ENCODE measurements around the gene RNASE4.

- no peak for TF ChIP-seq EZH2 (IDR thresholded peaks at IDR 0.05; ENCODE audit: borderline replicate concordance, low read depth, low read length, poor library complexity, severe bottlenecking)
- TF ChIP-seq, protein P1, sequence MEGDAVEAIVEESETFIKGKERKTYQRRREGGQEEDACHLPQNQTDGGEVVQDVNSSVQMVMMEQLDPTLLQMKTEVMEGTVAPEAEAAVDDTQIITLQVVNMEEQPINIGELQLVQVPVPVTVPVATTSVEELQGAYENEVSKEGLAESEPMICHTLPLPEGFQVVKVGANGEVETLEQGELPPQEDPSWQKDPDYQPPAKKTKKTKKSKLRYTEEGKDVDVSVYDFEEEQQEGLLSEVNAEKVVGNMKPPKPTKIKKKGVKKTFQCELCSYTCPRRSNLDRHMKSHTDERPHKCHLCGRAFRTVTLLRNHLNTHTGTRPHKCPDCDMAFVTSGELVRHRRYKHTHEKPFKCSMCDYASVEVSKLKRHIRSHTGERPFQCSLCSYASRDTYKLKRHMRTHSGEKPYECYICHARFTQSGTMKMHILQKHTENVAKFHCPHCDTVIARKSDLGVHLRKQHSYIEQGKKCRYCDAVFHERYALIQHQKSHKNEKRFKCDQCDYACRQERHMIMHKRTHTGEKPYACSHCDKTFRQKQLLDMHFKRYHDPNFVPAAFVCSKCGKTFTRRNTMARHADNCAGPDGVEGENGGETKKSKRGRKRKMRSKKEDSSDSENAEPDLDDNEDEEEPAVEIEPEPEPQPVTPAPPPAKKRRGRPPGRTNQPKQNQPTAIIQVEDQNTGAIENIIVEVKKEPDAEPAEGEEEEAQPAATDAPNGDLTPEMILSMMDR (conservative IDR thresholded peaks at IDR 0.05; ENCODE audit: low read depth, low read length), result no peak
Observed at GRCh38 chr14:20707622-20708021, 23.3 kb downstream of the RNASE4 start.
